Neural cell (in vitro differentiated cells): ENCODE results near the gene DOP1B. TPM values are rescaled to one million over a fixed set of nuclear protein-coding genes. Genes with fewer than 3 reads are reported as not detected.
A peak's percentile ranks its signal among the peaks of the same experiment; 100 is the strongest.
"Not testable (repeated sequence)": the region's sequence is repeated elsewhere in the genome, so short reads cannot be mapped to it uniquely, and the experiment has no call there.

Source experiments
- H2AFZ ChIP-seq: fragments of 200-600, 300-800 bp; sonication (generic), shearing (Covaris generic); 2 replicates; pipeline ENCODE4 v1.6.0; 2014; ENCODE audit warnings: low read depth, mild to moderate bottlenecking, antibody characterized with exemption, low read length, moderate library complexity
- H3F3A ChIP-seq: fragments of 200-600 bp; shearing (Covaris generic); 2 replicates; pipeline ENCODE4 v1.6.1; 2016; ENCODE audit warnings: mild to moderate bottlenecking, moderate library complexity, mixed read lengths, antibody characterized with exemption, low read length; ENCODE audit not compliant: insufficient read depth, poor library complexity, severe bottlenecking
- H3K27ac ChIP-seq: fragments of 200-600, 300-800 bp; sonication (generic), shearing (Covaris generic); 2 replicates; pipeline ENCODE4 v1.5.1; 2014; ENCODE audit warnings: mild to moderate bottlenecking, low read length, moderate library complexity
- H3K27me3 ChIP-seq: fragments of 300-800, 200-600 bp; sonication (generic), shearing (Covaris generic); 2 replicates; pipeline ENCODE4 v1.6.0; 2014; ENCODE audit warnings: mild to moderate bottlenecking, low read depth, low read length, moderate library complexity; ENCODE audit not compliant: insufficient read depth
- H3K36me3 ChIP-seq: fragments of 300-800, 200-600 bp; sonication (generic), shearing (Covaris generic); 2 replicates; pipeline ENCODE4 v1.5.1; 2014; ENCODE audit warnings: mild to moderate bottlenecking, antibody characterized with exemption, low read length, moderate library complexity; ENCODE audit not compliant: insufficient read depth
- H3K4me2 ChIP-seq: fragments of 300-800, 200-600 bp; sonication (generic), shearing (Covaris generic); 2 replicates; pipeline ENCODE4 v1.6.0; 2014; ENCODE audit warnings: mild to moderate bottlenecking, low read length
- H3K4me3 ChIP-seq: fragments of 300-800, 200-600 bp; sonication (generic), shearing (Covaris generic); 2 replicates; pipeline ENCODE4 v1.5.1; 2014; ENCODE audit warnings: mild to moderate bottlenecking, low read length, moderate library complexity
- H3K79me2 ChIP-seq: fragments of 200-600 bp; shearing (Covaris generic); replicated peaks from 2 replicates; pipeline ENCODE4 v1.6.0; 2014; ENCODE audit warnings: mild to moderate bottlenecking, low read length, moderate library complexity; ENCODE audit not compliant: insufficient read depth
- H3K9ac ChIP-seq: fragments of 300-800, 200-600 bp; sonication (generic), shearing (Covaris generic); 2 replicates; pipeline ENCODE4 v1.6.1; 2016; ENCODE audit warnings: mild to moderate bottlenecking, low read length, mixed read lengths
- H3K9me2 ChIP-seq: fragments of 200-600 bp; shearing (Covaris generic); 2 replicates; pipeline ENCODE4 v1.6.1; 2016; ENCODE audit warnings: mild to moderate bottlenecking, low read length, mixed read lengths; ENCODE audit not compliant: insufficient read depth
- H3K9me3 ChIP-seq: fragments of 200-600, 300-800 bp; sonication (generic), shearing (Covaris generic); 2 replicates; pipeline ENCODE4 v1.6.1; 2016; ENCODE audit warnings: mild to moderate bottlenecking, mixed run types, low read length, moderate library complexity, mixed read lengths
- H4K20me1 ChIP-seq: fragments of 200-600 bp; shearing (Covaris generic); 2 replicates; pipeline ENCODE4 v1.6.1; 2016; ENCODE audit warnings: mild to moderate bottlenecking, mixed run types; ENCODE audit not compliant: insufficient read depth
- EP300 ChIP-seq: fragments of 450-650 bp; conservative IDR thresholded peaks from 2 replicates; pipeline ENCODE4 v1.6.1; 2014; ENCODE audit warnings: antibody characterized with exemption, mild to moderate bottlenecking, moderate library complexity; ENCODE audit not compliant: poor library complexity, severe bottlenecking
- MXI1 ChIP-seq: fragments of 450-650 bp; conservative IDR thresholded peaks from 2 replicates; pipeline ENCODE4 v1.6.1; 2014; ENCODE audit warnings: antibody characterized with exemption, mild to moderate bottlenecking; ENCODE audit not compliant: poor library complexity, severe bottlenecking
- POLR2AphosphoS5 ChIP-seq: IDR thresholded peaks from 2 replicates; pipeline ENCODE4 v1.6.1; 2012
- RAD21 ChIP-seq: fragments of 450-650 bp; conservative IDR thresholded peaks from 2 replicates; pipeline ENCODE4 v1.6.1; 2014; ENCODE audit warnings: antibody characterized with exemption, mild to moderate bottlenecking, moderate library complexity
- TAF1 ChIP-seq: IDR thresholded peaks from 2 replicates; pipeline ENCODE4 v1.6.1; 2012; ENCODE audit warnings: low read depth
- polyA plus RNA-seq: library from polyadenylated mRNA; depleted of rRNA; stranded (reverse); fragments of >200 nt; gene quantifications from 2 replicates; pipeline ENCODE4 v1.2.3, GENCODE V29; 2014
- TF ChIP-seq, protein P1 (sequence below): fragments of 450-650 bp; IDR thresholded peaks from 2 replicates; pipeline ENCODE4 v1.5.1; 2014; ENCODE audit warnings: antibody characterized with exemption, mild to moderate bottlenecking, moderate library complexity; ENCODE audit not compliant: poor library complexity, severe bottlenecking
- TF ChIP-seq, protein P2 (sequence below): IDR thresholded peaks from 2 replicates; pipeline ENCODE4 v1.6.1; 2012; ENCODE audit warnings: borderline replicate concordance

DOP1B gene
- polyA plus RNA-seq, 1 donor from 2014 or later, result 14.0 TPM

DNA sequence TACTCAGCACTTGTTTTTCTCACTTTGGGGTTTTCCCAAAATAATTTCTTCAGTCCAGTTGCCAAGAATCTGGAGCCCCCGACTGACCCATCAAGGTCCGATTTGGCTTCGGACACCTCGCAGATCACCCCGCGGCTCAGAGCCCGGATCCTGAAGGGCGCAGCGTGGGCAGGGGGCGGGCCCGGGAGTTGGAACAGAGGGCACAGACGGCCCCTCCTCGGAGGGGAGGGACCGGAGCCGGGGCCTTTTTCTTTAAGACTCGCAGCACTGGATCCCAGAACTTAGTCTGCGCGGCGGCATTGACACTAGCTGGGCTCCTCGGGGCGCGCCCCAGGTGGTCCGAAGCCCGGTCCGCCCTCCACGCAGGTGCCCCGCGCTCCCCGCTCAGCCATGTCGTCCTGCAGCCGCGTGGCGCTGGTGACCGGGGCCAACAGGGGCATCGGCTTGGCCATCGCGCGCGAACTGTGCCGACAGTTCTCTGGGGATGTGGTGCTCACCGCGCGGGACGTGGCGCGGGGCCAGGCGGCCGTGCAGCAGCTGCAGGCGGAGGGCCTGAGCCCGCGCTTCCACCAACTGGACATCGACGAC is 21.7 kb upstream of the DOP1B start, which contains the start of gene CBR3:
Gene CBR3, plus strand, starts transcription at position 277 of the 588 bp plus-strand sequence. Its CDS starts 114 bp downstream, at position 391.
- Histone ChIP-seq H3K27ac (no peak within 1 kb of the TSS), H2AFZ (peak within 1 kb of the TSS; percentile 33)
- TF ChIP-seq RAD21, result no peak
- no peak for TF ChIP-seq MXI1
- no peak for TF ChIP-seq TAF1
- no peak for TF ChIP-seq EP300
- TF ChIP-seq, protein P1, sequence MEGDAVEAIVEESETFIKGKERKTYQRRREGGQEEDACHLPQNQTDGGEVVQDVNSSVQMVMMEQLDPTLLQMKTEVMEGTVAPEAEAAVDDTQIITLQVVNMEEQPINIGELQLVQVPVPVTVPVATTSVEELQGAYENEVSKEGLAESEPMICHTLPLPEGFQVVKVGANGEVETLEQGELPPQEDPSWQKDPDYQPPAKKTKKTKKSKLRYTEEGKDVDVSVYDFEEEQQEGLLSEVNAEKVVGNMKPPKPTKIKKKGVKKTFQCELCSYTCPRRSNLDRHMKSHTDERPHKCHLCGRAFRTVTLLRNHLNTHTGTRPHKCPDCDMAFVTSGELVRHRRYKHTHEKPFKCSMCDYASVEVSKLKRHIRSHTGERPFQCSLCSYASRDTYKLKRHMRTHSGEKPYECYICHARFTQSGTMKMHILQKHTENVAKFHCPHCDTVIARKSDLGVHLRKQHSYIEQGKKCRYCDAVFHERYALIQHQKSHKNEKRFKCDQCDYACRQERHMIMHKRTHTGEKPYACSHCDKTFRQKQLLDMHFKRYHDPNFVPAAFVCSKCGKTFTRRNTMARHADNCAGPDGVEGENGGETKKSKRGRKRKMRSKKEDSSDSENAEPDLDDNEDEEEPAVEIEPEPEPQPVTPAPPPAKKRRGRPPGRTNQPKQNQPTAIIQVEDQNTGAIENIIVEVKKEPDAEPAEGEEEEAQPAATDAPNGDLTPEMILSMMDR, result no peak

DNA sequence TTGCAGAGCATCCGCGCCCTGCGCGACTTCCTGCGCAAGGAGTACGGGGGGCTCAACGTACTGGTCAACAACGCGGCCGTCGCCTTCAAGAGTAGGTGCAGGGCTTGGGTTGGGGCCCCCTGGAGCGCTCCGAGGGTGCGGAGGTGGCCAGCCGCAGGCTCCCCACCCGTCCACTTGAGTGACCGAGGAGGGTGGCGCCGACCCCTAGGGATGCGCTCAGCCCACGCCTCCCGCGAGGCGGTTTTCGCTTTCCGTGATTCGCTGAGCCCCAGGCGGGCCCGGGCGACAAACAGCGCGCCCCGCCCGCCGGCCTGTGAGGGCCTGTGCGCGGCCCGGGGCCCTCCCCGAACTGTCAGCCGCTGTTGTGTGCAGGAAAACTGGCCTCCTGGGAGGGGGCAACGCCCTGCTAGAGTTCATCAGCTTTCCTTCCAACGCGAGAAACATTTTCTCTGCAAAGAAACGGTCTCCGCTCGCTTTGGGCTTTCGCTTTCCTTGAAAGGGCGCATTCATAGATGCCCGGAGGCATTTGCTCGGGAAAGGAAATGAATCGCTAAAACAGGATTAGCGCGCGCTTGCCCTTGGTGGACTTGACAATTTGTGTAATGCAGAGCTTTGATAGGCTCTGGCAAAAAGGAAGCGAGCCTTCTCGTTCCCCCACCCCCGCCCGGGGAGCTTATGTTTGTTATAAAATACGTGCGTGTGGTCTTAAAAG is 21.1 kb upstream of the DOP1B start:
- no peak overlapping the region for H3K27ac ChIP-seq
- H3K79me2 ChIP-seq, result no peaks in the 10 kb centered on the region
- peaks cover 68% of the 10 kb centered on the region for H3K27me3 ChIP-seq
- peak overlapping the region; percentile 23 for H3K9ac ChIP-seq
- H3K36me3 ChIP-seq, result no peaks in the 10 kb centered on the region
- no peaks in the 10 kb centered on the region for H4K20me1 ChIP-seq
- TF ChIP-seq POLR2AphosphoS5, result peak; percentile 16
- TF ChIP-seq, protein P2, sequence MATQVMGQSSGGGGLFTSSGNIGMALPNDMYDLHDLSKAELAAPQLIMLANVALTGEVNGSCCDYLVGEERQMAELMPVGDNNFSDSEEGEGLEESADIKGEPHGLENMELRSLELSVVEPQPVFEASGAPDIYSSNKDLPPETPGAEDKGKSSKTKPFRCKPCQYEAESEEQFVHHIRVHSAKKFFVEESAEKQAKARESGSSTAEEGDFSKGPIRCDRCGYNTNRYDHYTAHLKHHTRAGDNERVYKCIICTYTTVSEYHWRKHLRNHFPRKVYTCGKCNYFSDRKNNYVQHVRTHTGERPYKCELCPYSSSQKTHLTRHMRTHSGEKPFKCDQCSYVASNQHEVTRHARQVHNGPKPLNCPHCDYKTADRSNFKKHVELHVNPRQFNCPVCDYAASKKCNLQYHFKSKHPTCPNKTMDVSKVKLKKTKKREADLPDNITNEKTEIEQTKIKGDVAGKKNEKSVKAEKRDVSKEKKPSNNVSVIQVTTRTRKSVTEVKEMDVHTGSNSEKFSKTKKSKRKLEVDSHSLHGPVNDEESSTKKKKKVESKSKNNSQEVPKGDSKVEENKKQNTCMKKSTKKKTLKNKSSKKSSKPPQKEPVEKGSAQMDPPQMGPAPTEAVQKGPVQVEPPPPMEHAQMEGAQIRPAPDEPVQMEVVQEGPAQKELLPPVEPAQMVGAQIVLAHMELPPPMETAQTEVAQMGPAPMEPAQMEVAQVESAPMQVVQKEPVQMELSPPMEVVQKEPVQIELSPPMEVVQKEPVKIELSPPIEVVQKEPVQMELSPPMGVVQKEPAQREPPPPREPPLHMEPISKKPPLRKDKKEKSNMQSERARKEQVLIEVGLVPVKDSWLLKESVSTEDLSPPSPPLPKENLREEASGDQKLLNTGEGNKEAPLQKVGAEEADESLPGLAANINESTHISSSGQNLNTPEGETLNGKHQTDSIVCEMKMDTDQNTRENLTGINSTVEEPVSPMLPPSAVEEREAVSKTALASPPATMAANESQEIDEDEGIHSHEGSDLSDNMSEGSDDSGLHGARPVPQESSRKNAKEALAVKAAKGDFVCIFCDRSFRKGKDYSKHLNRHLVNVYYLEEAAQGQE, result no peak
- H3F3A ChIP-seq, result no peaks in the 10 kb centered on the region
- H3K4me3 ChIP-seq, result peak overlapping the region; percentile 75
- H3K9me3 ChIP-seq, result no peaks in the 10 kb centered on the region
- no peaks in the 10 kb centered on the region for H3K9me2 ChIP-seq
- H2AFZ ChIP-seq, result peak overlapping the region; percentile 33
- peak overlapping the region; percentile 82 for H3K4me2 ChIP-seq

More for the DNA sequence above, 21.7 kb upstream of the DOP1B start, which contains the start of gene CBR3:
- Histone ChIP-seq H3K79me2 (no peaks in the 10 kb centered on the region), H3K4me2 (peak within 1 kb of the TSS; percentile 82), H3K4me3 (peak within 1 kb of the TSS; percentile 75), H3K9ac (peak within 1 kb of the TSS; percentile 23), H3K9me2 (no peaks in the 10 kb centered on the region), H3K9me3 (no peaks in the 10 kb centered on the region), H3K27me3 (peaks cover 70% of the 10 kb centered on the region), H4K20me1 (no peaks in the 10 kb centered on the region), H3F3A (no peaks in the 10 kb centered on the region), H3K36me3 (no peaks in the 10 kb centered on the region)

DNA sequence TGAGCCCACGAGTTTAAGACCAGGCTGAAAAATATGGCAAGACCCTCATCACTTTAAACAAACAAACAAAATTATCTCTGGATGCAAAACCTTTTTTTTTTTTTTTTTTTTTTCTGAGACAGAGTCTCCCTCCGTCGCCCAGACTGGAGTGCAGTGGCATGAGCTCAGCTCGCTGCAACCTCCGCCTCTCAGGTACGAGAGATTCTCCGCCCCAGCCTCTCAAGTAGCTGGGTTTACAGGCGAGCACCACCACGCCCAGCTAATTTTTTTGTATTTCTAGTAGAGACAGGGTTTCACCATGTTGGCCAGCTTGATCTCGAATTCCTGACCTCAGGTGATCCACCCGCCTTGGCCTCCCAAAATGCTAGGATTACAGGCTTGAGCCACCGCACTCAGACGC is 16.8 kb upstream of the DOP1B start:
- H4K20me1 ChIP-seq, H3F3A ChIP-seq, H3K9me3 ChIP-seq, H3K9me2 ChIP-seq, H3K27ac ChIP-seq, H2AFZ ChIP-seq, H3K4me2 ChIP-seq, H3K9ac ChIP-seq, H3K36me3 ChIP-seq, H3K4me3 ChIP-seq, H3K79me2 ChIP-seq: not testable (repeated sequence)
- H3K27me3 ChIP-seq, result peaks cover 38% of the 10 kb centered on the region
